Smooth muscle cell of the brain vasculature (primary cell): ENCODE data around the gene ALDH9A1.
"Not testable (repeated sequence)": the region's sequence is repeated elsewhere in the genome, so short reads cannot be mapped to it uniquely, and the experiment has no call there.

ENCODE experiments used
- DNase-seq: peaks from one replicate; pipeline ENCODE4 v3.0.0-alpha.2; 2012; ENCODE audit warnings: low read depth, low spot score

ALDH9A1 gene

GRCh38 chr1:165645654-165646366, 52.6 kb downstream of the ALDH9A1 start:
- no peak for DNase-seq

- DNase-seq, result no peak
These were observed 54.2 kb downstream of the ALDH9A1 start for GRCh38 chr1:165644064-165644735.

GRCh38 chr1:165641231-165641987, 57.0 kb downstream of the ALDH9A1 start:
- no peak for DNase-seq

GRCh38 chr1:165639821-165640623, 58.3 kb downstream of the ALDH9A1 start:
- DNase-seq, result no peak

GRCh38 chr1:165638211-165638610, 60.2 kb downstream of the ALDH9A1 start:
- DNase-seq, result not testable (repeated sequence)

- DNase-seq, result no peak
These were observed 60.9 kb downstream of the ALDH9A1 start for GRCh38 chr1:165637427-165637826.

GRCh38 chr1:165635823-165636222, 62.5 kb downstream of the ALDH9A1 start:
- DNase-seq, result no peak

- DNase-seq, result no peak
These were observed 63.0 kb downstream of the ALDH9A1 start for GRCh38 chr1:165635329-165635728.

- DNase-seq, result no peak
These were observed 64.0 kb downstream of the ALDH9A1 start for GRCh38 chr1:165634154-165634921.

- no peak for DNase-seq
These were observed 64.7 kb downstream of the ALDH9A1 start for GRCh38 chr1:165633614-165634013.

GRCh38 chr1:165632491-165632890, 65.9 kb downstream of the ALDH9A1 start:
- no peak for DNase-seq

GRCh38 chr1:165632152-165632469, 66.3 kb downstream of the ALDH9A1 start:
- DNase-seq, result no peak

GRCh38 chr1:165631342-165632151, 66.8 kb downstream of the ALDH9A1 start:
- no peak for DNase-seq

- peak; percentile 87 for DNase-seq
These were observed 67.6 kb downstream of the ALDH9A1 start, which contains the start of gene MGST3 for GRCh38 chr1:165630629-165631341. TSS of gene MGST3 (plus strand) at chr1:165631234. CDS start at chr1:165649848, 18,614 bp downstream.

GRCh38 chr1:165629848-165630628, 68.3 kb downstream of the ALDH9A1 start:
- DNase-seq, result no peak

- no peak for DNase-seq
These were observed 69.2 kb downstream of the ALDH9A1 start for GRCh38 chr1:165629151-165629550.

GRCh38 chr1:165628147-165628822, 70.1 kb downstream of the ALDH9A1 start:
- no peak for DNase-seq

GRCh38 chr1:165624441-165624840, 73.9 kb downstream of the ALDH9A1 start:
- no peak for DNase-seq
